AG04449 (cell line): ENCODE data around the gene DTNBP1.

ENCODE experiments used
- CTCF ChIA-PET: fragments of 350-600 bp; formaldehyde crosslinking; extraction: SDS; loops from one replicate; lab custom pipeline; 2021; ENCODE audit warnings: antibody characterized with exemption; lab: Yijun Ruan, JAX
- POLR2A ChIA-PET: fragments of 400-600, 350-600 bp; formaldehyde crosslinking; extraction: SDS; loops from one replicate; lab custom pipeline; 2020; ENCODE audit warnings: antibody characterized with exemption, inconsistent platforms; lab: Yijun Ruan, JAX
- DNase-seq: peaks from one replicate; pipeline ENCODE4 v3.0.0-alpha.2; 2010; ENCODE audit warnings: low read depth, low spot score
- H3K4me3 ChIP-seq: 2 replicates; pipeline ENCODE4 v1.5.1; 2011; ENCODE audit warnings: low read depth, mild to moderate bottlenecking, control low read depth, low read length
- CTCF ChIP-seq: IDR thresholded peaks from one replicate; pipeline ENCODE4 v1.5.1; 2011; ENCODE audit warnings: mild to moderate bottlenecking, moderate library complexity, low read length, control low read depth, inconsistent platforms; ENCODE audit not compliant: insufficient read depth; ENCODE audit errors: missing control alignments

The DTNBP1 gene

DNA sequence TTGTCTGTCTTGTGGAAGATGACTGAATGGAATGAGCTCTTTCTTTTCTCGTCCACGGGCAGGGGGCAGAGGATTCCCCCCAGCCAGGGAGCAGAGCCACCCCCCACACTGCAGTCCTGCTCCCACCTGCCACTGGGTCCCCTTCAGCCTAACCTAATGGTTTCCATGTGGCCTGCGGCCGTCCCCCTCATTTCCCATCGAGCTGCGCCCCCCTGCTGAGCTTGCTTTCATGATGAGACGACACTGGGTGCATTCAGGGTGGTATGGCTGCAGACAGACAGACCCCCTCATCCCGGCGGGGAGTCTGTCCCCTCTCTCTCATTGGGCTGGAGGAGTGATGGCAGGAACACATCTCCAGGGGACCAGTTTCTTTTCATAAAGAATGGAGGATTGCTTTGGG lies 140.8 kb downstream of the DTNBP1 start:
- CTCF ChIA-PET = interaction anchor here (0.9 to 1.4 kb wide), 2 partner anchors 102 to 274 kb away, joined by 3 to 4 read pairs; no protein-coding TSS in a partner anchor
- H3K4me3 ChIP-seq = no peak overlapping the region
- DNase-seq = no peak
- TF ChIP-seq CTCF = no peak
- POLR2A ChIA-PET = no interaction called here

DNA sequence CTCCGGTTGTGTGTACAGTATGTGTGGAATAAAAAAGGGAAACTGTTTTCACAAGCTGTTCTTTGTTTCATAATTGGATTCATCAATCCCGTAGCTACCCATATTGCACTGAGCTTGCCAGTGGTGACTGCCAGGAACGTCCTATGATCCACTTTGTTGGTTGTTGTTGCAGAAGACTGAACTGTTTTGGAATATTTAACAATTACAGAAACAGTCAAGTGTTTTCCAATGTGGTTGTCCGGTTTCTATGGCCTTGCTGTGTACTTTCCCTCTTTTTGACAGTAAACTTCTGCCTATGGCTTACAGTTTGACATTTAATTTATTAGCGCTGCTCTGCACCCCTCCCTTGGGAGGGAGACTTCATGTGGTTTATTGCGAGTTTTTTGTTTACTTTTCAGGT lies 141.2 kb downstream of the DTNBP1 start:
- no peak overlapping the region for H3K4me3 ChIP-seq
- POLR2A ChIA-PET = no interaction called here
- TF ChIP-seq CTCF = no peak
- no peak for DNase-seq
- CTCF ChIA-PET = interaction anchor here (1.4 kb wide), 1 partner anchor 103 kb away, joined by 4 read pairs; no protein-coding TSS in a partner anchor

DNA sequence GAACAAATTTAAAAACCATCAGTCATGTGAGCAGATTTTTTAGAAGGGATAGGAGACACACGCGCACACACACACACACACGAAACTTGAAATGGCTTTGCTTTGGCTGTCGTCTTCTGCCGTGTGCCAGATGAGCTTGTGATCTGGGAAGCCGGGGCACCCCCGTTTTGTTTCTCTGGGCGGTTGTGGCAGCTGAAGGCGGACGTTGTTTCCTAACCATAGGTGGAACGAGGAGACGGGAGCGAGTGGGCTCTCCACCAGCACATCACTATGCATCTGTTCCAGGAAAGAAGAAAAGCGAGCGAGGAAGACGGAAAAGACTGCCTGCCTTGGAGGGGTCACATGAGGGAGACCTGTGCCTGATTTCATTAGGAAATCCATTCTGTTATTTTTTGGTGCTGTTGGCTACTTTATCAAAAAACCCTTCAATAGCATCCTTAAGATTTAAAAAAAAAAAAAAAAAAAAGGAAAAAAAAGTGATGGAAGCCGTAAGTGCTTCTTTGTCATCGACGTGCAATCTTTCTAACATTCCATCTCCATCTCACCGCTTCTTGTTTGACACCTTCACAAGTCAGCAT lies 142.1 kb downstream of the DTNBP1 start:
- no peak for DNase-seq
- H3K4me3 ChIP-seq = no peak overlapping the region
- TF ChIP-seq CTCF = no peak
- CTCF ChIA-PET = no interaction called here
- POLR2A ChIA-PET = no interaction called here

DNA sequence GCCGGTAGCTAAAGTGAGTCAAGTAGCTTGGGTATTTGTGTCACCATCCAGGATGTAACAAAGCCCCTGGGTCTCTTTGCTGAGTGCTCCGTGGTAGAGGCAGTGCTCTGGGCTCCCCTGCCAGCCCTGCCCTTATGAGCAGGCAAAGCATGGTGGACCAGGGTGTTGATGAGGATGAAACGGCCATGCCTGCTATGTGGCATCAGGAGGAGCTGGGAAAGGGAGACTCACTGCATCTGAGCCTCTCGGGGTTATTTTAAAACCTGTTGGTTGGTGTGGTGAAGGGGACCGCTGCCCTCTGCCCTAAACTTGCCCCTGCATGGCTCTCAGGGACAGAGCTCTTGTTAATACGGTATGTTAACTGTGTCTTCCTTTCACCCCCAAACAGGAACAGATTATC lies 143.1 kb downstream of the DTNBP1 start:
- ChIA-PET POLR2A (no interaction called here), CTCF (no interaction called here)
- no peak for TF ChIP-seq CTCF

GRCh38 chr6:15518878-15519277 lies 143.9 kb downstream of the DTNBP1 start:
- POLR2A ChIA-PET = no interaction called here
- H3K4me3 ChIP-seq = no peak overlapping the region
- CTCF ChIA-PET = interaction anchor here (1.4 kb wide), 1 partner anchor 15 kb away, joined by 3 read pairs; no protein-coding TSS in a partner anchor
- TF ChIP-seq CTCF = no peak
- no peak for DNase-seq

More for the DNA sequence above, 143.1 kb downstream of the DTNBP1 start:
- no peak overlapping the region for H3K4me3 ChIP-seq
- no peak for DNase-seq

DNA sequence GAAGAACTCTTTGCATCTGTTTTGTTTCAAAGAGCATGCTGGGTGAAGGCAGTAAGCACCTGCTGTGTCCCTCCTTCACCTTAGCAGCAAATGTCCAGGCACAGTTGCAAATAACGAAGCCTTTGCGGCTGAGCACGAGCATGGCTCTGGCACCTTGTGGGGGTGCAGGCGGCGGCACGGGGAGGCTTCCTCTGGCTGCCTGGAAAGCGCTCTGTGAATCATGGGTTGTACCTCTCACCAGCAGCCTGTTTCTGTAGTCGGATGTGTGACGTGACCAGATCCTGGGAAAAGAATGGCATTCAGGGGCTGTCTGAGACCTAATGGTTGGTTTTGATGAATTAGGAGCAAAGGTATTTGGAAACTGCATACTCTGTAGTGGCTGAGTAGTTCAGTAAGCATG lies 144.8 kb downstream of the DTNBP1 start:
- no peak overlapping the region for H3K4me3 ChIP-seq
- DNase-seq = no peak
- POLR2A ChIA-PET = no interaction called here
- no peak for TF ChIP-seq CTCF
- CTCF ChIA-PET = interaction anchor here (1.4 kb wide), 1 partner anchor 14 kb away, joined by 3 read pairs; no protein-coding TSS in a partner anchor
